Bone marrow (tissue), 2 donors: ENCODE results near the gene ITK.
A peak's percentile ranks its signal among the peaks of the same experiment; 100 is the strongest.
"Not testable (repeated sequence)": the region's sequence is repeated elsewhere in the genome, so short reads cannot be mapped to it uniquely, and the experiment has no call there.

Experiments
- DNase-seq, 2 donors: peaks; one replicate each; lab custom pipeline; 2025; lab: John Stamatoyannopoulos, UW

Gene ITK

DNA sequence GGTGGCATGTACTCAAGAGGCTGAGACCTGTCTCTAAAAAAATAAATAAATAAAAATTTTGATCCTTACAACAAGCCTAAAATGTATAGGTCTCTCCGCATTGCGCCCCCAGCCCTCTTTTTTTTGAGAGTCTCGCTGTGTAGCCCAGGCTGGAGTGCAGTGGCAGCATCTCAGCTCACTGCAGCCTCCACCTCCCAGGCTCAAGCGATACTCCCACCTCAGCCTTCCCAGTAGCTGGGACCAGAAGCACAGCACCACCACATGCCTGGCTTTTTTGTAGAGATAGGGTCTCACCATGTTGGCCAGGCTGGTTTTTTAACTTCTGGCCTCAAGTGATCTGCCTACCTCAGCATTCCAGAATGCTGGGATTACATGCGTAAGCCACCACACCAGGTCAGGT, 12.4 kb upstream of the ITK start:
- no peak for DNase-seq

- DNase-seq = no peak
Observed at GRCh38 chr5:157172403-157172802, 8.2 kb upstream of the ITK start.

- DNase-seq = no peak
Observed at GRCh38 chr5:157175071-157175612, 5.5 kb upstream of the ITK start.

DNA sequence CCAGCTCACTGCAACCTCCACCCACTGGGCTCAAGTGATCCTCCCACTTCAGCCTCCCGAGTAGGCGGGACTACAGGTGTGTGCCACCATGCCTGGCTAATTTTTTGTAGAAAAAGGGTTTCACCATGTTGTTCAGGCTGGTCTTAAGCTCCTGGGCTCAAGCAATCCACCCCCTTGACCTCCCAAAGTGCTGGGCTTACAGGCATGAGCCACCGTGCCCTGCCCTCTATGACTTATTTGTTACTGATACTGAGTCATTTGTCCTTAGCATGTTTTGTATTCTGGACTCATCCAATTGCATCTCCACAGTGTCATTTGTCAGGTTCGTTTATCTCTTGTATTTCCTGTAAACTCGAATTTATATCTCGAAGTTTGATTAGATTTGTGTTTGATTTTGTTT, 2.7 kb upstream of the ITK start:
- DNase-seq = no peak

DNA sequence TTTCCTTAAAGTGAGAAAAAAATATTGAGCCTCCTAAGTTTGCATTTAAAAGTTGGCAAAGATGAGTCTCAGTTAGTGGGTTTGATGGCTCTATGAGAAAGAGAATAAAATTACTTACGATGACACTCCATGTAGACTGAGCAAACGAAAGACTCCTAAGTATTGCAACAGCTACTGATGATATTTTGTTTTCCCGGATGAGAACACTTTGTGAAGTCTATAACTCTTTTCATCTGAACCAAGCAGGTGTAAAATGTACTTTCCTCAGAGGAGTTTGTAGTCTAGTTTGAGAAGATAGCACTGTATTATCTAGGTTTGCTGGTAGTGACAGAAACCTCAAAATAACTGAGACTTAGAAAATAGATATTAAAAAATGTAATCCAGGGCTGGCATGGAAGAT, 1.7 kb upstream of the ITK start:
- no peak for DNase-seq

GRCh38 chr5:157182143-157182757, 1.6 kb downstream of the ITK start:
- no peak for DNase-seq

DNA sequence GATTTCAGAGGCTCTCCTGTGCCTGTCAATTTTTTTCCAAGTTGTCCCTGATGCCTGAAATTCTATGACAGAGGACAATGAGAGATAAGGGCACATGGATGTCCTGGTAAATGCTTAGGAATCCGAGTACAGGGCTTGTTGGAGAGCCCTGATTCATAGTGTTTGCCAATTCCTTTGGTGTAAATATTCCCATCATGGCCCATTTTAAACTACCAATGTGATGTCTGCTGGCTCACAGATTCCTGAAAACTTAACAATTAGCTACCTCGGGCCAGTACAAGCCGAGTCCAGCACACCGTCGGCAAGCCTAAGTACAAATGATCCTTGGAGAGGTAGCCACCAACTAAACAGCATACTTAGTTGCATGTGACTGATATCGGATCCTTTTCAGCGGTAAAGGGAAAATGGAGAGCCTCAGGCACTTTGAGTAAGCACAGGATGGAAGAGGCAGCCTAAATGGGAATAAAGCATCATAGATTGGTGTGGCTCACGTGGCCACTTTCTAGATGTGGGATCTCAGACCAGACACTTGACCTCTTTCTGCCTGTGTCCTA, 3.6 kb downstream of the ITK start:
- no peak for DNase-seq

GRCh38 chr5:157185122-157185521, 4.5 kb downstream of the ITK start:
- not testable (repeated sequence) for DNase-seq

DNA sequence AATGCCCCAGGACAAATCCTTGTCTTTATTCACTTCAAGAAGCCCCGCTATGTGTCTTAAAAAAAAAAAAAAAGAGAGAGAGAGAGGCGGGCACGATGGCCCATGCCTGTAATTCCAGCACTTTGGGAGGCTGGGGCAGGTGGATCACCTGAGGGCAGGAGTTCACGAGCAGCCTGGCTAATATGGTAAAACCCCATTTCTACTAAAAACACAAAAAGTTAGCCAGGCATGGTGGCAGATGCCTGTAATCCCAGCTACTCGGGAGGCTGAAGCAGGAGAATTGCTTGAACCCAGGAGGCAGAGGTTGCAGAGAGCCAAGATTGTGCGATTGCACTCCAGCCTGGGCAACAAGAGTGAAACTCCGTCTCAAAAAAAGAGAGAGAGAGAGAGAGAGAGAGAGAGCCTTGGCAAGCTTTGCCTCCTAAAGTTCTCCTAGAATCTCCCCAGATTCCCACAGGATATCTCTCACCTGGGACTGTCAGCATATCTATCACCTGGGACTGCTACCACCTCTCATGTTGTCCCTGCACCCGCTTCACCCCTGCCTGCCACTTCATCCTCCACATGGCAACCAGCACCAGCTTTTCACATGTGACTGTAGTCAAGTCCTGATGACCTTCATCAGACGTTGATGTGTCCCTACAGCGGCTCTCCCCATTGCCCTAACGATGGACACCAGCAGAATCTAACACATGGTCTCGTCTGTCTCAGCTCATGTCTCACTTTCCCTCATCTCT, 5.8 kb downstream of the ITK start:
- DNase-seq = no peak

DNA sequence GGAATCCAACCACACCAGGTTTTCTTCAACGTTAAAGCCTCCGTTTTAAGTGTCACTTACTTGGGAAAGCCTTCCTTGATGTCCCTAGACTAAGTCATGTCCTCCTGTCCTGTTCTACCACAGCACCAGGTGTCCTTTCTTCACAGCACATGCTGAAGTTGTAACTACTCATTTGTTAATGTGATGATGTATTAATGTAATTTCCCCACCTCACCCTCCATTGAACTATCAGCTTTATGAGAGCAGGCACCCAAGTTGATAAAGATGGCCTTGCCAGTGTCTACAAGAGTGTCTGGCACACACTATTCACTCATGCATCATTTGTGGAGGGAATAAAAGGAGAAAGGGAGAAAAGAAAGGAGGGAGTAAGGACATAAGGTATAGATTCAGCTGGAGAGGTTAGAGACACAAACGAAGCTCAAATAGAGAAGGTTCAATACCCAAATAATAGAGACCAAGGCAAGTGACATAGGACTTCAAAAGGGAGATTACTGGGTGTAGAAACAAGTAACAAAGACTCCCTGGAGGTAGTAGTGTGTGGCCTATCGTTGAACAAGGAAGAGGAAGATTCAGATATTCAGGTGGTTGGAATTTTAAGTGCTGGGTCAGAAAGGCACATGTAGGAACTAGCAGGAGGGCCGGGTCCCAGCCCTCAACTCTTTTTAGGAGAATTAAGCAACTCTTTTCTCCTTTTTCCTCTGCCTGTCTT, 6.6 kb downstream of the ITK start:
- no peak for DNase-seq

GRCh38 chr5:157188270-157188669, 7.6 kb downstream of the ITK start:
- DNase-seq = no peak

DNA sequence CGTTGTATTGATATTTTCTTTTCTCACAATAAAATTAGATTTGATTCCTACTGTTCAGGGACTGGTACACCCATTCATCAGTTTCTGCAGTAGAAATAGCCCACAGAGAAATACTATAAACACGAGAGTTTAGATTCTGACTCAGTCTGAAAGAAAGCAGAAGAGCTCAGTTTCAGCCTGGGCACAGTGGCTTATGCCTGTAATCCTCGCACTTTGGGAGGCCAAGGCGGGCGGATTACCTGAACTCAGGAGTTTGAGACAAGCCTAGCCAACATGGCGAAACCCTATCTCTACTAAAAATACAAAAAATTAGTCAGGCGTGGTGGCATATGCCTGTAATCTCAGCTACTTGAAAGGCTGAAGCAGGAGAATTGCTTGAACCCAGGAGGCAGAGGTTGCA, 8.6 kb downstream of the ITK start:
- no peak for DNase-seq

DNA sequence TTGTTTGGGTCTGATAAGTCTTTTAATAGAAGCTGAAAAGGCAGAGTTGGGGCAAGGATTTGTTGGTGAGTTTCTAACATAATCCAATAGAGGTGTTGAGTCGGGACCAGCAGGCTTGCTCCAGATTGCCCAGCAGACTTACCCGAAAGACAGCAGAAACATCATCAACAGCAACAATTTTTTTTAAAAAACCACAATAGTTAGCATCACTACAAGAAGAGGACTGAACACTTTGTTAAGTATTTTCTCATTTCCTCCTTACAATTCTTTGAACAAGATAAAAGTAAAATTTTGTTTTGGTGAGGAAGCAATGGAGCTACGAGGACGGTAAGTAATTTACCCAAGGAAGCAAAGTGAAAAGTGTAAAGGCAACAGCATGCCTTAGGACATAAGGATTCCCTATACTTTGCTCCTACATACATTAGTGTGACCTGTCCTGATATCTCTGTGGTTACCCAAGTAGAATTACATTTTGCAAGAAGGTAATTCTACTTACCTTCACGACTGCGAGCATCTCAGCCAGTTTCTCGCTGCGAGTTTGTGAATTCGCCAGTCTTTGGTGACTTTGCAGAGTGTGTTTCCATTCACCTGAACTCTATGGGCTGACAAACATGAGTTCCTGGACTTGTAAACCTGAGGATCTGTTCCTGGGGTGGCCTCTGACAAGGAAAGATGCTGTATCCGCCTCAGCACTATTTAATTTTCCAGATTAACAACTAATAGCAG, 13.2 kb downstream of the ITK start:
- no peak for DNase-seq

DNA sequence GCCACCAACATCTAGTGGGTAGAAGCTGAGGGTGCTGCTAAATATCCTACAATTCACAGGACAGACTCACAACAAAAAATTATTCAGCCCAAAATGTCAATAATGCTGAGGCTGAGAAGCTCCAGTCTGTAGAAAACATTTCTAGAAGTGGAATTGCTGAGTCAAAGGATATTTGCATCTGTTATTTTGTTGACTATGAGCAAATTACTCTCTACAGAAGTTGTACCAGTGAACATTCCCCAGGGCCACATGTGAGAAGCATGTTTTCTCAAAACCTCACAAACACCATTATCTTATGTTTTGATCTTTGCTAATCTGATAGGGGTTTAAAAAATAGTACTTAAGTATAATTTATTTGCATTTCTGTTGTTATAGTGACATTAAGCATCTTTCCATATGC, 15.4 kb downstream of the ITK start:
- no peak for DNase-seq

GRCh38 chr5:157197086-157197485, 16.4 kb downstream of the ITK start:
- DNase-seq = no peak

DNA sequence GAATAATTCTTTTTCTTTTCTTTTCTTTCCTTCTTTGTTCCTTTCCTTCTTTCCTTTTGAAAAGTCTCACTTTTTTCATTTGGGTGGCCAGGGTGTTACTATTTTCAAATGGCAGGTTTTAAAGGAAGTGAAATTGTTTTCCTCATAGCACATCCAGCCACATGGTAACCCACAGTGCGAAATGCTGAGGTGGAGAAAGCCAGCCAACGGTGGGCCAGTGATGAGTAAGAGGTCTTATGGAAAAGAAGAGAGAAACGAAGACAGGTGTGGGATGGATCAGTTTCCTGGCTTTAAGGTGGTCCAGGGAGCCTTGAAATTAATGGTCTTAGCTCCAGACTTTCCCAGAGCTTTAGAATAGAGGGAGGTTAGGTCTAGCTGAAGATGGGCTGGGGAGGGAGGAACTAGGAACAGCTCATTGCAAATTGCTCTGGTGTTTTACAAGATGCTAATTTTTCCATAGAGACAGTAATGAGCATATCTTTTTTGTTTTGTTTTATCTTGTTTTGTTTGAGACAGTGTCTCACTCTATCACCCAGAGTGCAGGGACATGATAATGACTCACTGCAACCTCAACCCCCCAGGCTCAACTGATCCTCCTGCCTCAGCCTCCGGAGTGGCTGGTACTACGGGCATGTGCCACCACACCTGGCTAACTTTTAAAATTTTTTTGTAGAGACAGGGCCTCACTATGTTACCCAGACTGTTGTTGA, 17.8 kb downstream of the ITK start:
- DNase-seq = no peak

GRCh38 chr5:157201857-157202256, 21.2 kb downstream of the ITK start:
- DNase-seq = no peak

GRCh38 chr5:157203417-157203816, 22.8 kb downstream of the ITK start:
- no peak for DNase-seq

- DNase-seq = peak in 1 of 2 donors; percentile 44
Observed at GRCh38 chr5:157204765-157205164, 24.1 kb downstream of the ITK start.

DNA sequence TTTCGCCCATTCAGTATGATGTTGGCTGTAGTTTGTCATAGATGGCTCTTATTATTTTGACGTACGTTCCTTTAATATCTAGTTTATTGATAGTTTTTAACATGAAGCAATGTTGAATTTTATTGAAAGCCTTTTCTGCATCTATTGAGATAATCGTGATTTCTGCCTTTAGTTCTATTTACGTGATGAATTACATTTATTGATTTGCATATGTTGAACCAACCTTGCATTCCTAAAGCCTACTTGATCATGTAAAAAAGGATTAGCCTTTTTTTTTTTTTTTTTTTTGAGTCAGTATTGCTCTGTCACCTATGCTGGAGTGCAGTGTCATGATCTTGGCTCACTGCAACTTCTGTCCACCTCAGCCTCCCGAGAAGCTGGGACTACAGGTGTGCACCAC, 25.1 kb downstream of the ITK start:
- DNase-seq = no peak

- DNase-seq = not testable (repeated sequence)
Observed at GRCh38 chr5:157210652-157211051, 30.0 kb downstream of the ITK start.
